ENCODE results near the gene GABARAP.

Gene GABARAP

DNA sequence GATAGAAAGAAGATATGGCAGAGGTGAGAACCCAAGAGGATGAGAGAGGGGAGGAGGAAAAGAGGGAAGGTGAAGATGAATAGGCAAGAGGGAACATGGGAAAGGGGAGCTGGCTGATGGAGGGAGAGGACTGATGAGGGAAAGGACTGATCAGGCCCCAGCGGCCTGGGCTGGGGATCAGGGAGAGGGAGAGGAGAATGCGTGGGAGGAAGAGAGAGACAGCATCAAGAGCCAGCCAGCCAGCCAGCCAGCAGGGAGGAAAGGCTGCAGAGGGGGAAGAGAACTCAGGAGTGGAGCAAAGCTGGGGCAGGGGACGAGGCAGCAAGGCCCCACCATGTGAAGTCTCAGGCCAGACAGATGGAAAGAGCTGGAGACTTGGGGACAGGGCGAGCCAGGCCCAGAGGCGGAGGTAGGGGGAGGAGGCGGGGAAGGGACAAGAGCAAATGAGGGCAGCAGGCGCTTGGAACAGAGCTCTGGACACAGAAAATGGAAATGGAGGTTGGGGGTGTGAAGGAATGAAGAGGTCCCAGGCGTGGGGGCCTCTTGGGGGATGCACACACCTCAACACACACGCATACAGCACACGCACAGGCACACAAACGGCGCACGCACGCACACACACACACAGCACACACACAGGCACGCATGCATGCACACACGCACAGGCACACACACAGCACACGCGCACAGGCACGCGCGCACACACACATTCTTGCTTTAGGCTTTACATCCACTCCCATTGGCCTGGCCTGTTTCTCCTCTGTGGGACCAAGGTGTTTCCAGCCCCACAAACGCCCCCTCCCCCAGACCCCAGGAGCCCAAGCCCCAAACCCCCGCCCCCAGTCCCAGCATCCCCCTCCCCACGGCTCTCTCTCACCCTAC, 34.9 kb downstream of the GABARAP start:
- DNase-seq (ENCODE audit: low read depth): no peak

DNA sequence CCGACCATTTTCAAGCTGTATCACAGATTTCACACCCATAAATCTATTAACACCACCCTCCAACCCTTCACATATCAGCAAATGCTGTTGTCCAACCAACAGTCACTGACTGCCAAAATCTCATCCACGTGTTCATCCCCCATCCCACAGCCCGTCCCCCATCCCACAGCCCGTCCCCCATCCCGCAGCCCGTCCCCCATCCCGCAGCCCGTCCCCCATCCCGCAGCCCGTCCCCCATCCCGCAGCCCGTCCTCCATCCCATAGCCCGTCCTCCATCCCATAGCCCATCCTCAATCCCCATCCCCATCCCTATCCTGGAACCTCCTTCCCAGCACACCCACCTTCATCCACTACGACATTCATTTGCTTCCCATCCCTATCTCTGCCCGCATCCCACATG, 36.7 kb downstream of the GABARAP start:
- no peak for DNase-seq (ENCODE audit: low read depth)

DNA sequence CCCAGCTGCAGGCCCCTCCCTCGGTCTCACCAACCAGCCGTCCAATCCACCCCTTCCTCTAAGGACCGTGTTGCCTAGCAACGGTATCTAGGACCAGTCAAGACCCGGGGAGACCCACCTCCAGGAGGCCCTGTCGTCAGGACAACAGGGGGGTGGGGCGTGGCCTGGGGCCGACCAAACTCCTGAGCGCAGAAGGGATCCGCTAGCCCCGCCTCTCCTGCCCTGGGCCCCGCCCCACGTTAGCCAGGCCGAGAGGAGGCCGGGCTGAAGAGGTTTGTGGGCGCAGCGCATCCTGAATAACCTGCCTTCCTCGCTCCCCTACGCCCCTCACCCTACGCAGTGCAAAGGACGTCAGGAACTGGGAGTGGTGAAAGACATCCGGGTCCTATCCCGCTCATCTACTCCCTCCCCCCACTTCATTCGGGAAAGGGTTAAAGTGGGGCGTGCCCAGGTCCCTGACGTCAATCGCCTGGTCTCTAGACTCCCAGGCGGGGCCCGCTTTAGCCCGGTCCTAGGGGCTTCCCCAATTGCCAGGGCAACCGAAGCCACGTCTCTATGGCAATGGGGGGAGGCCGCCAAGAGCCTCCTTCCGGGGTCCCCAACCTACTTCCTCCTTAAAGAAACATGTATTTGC, 37.3 kb downstream of the GABARAP start:
- DNase-seq (ENCODE audit: low read depth): peak; percentile 87

DNA sequence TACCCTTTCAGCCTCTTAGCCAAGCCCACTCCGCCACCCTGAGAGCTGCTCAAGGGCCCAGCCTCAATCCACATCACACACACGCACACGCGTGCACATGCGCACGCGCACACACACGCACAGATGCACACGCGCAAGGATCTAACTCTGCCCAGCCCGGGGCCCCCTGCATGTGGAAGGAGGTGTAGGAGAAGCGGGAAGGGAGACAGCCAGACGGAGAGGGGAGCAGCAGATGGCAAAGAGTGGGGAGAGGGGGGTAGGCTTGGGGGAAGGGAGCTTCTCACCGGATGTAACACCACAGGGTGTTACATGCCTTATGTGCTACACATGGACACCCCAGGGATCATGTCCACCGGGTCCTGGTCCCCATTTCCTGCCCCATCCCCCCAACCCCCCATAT, 37.9 kb downstream of the GABARAP start:
- no peak for DNase-seq (ENCODE audit: low read depth)

DNA sequence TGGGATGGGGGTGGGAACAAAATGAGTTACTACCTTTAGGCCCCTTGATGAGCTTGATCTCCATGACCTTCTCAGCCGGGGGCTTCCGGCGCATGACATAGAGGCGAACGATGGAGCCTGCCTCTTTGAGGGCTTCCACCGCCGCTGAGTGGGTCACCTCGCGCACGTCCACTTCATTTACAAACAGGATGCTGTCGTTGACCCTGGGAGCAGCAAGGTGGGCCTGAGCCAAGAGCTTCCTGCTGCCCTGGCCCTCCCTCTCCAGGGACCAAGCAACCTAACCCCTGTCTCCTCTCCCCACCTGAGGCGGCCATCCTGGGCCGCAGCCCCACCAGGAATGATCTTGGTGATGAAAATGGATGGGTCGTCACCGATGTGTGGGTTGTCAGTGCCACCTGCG, 38.9 kb downstream of the GABARAP start:
- DNase-seq (ENCODE audit: low read depth): no peak

DNA sequence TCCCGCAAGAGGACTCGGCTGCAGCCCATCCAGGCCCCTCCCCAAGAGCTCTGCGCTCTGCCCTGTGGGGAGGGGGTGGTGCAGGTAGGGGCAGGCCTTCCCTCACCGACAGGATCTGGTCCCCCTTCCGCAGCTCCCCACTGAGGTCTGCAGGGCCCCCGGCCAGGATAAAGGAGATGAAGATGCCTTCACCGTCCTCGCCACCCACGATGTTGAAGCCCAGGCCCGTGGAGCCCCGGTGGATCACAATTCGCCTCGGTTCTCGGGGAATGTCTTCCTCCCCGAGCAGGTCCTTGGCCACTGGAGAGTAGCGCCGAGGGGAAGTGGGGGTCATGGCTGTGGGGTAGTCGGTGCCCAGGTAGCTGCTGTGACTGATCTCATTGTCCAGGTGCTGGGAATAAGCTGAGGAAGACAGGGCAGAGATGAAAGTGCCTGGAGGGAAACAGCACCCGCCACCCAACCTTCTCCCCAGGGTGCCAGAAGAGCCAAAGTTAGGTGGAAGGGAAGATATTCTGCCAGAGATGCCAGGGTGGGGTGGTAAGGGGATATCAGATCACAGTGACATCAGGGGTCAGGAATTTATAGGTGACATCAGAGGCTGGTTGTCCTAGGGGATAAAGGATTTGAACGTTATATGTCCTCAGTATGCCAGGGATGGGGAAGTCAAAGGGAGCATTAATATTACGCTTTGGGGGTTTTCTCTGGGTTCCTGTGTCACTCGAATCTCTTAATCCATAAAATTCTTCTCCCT, 45.4 kb downstream of the GABARAP start:
- no peak for DNase-seq (ENCODE audit: low read depth)

DNA sequence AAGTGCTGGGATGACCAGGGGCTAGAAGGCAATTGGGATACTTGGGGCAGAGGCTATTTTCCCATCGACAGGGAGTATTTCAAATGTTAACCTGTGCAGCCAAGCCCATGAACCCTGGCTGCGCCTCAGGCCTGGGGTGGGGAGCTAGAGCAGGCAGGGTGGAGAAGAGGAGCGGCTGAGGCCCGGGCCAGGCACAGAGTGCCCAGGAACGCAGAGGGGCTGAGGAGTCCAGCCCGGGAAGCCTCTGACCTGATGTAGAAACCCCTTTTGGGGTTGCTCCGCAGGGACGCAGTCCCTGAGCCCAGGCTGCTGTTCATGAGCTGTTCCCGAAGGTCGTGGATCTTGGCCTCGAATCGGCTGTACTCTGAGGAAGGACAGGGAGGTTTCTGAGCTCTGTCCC, 46.3 kb downstream of the GABARAP start:
- DNase-seq (ENCODE audit: low read depth): no peak

DNA sequence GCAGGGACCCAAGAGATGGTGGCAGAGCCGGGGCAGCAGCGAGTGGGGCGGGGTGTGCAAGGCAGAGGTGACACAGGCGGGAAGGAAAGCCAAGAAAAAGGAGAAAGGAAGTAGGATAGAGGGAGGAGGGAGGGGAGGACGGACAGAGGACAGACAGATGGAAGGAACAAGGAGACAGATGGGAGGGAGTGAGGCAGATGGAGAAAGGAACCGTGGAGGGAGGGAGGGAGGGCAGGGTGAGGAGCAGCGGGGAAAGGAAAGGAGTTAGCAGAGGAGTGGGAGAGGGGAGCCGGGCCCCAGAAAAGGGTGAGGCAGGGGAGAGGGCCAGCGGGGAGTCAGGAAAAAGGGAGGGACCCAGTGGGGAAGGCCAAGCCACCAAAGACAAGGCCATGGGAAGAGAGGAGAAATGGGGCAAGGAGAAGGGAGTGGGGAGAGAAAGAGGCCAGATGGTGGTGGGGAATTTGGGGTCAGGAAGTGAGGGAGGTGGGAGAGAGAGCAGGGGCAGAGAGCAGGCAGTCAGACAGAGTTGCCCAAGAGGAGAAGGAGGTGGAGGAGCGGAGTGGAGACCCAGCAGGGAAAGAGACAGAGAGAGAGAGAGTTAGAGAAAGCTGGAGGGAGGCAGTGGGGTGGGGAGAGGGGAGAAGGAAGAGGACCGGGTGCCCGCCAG, 49.8 kb downstream of the GABARAP start:
- DNase-seq (ENCODE audit: low read depth): no peak

DNA sequence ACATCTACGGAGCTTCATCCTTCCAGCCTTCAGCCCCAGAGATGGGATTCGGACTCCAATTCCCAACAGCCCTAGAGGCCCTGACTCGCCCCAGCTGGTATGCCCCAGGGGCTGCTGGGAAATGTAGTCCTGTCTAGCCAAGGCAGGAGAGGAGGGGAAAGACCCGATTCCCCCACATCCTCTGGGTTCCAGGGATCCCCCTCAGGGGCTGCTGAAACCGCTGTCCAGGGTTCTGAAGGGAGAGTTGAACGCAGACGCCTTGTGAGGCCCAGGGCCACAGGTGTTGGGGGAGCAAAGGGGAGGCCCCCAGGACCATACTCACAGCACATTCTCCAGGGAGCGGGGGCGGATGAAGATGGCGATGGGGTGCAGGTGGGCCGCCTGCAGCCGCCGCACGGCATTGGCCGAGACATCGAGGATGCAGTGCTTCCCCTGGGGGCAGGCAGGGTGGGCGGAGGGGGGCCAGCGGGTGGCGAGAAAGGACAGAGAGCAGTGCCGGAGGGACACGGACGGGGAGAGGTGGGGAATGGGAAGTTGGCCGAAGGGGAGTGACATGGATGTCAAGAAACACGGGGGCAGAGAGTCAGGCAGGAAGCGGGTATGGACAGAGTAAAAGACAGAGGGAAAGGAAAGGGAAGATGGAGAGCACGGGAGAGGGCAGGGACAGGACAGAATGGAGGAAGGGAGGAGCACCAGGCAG, 50.5 kb downstream of the GABARAP start:
- DNase-seq (ENCODE audit: low read depth): no peak

DNA sequence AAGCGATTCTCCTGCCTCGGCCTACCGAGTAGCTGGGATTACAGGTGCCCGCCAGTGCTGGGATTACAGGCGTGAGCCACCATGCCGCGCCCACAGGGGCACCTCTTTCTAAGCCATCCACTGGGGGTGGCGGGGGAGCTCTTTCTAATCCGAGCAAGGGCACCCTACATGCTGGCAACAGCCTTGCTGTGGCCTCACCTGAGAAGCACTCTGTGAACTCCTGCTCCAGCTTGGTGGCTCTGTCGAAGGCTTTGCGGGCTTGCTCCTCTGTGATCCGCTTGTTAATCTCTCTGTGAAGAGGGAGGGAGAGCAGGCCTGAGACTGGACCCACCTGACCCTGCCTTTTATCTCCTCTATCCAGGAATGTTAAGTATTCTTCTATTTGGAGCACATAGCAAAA, 51.2 kb downstream of the GABARAP start:
- DNase-seq (ENCODE audit: low read depth): no peak

DNA sequence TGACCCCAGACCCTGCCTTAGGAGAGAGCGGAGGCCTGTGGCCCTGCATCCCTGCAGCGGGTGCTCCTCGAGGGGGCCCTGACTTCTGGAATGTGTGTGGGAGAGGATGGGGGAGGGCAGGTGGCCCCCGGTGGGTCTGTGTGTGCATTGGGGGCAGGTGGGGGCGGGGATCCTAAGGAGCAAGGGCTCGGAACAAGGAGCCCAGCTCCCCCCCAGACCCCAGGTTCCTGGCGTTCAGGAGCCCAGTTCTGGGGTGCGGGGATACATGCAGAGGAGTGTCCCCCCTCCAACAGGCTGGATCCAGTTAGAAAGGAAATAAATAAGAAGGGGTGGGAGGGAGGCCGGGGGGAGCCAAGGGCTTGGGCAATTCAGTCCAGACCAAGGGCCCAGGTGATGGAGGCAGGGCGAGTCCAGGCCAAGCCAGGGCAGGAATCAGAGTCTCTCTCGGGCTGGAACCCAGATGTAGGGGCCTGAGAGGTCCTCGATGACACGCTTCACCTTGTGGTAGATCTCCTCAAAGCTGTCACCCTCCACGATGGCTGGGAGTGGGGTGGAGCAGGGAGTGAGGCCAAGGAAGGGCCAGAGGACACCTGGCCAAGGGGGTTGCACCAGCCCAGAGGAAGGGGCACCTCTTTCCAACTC, 51.9 kb downstream of the GABARAP start:
- no peak for DNase-seq (ENCODE audit: low read depth)
